Hematopoietic multipotent progenitor cell treated with erythropoietin and hydrocortisone succinate and interleukin-3 and kit ligand, for 15 days (in vitro differentiated cells): ENCODE data around the gene FFAR3.
"Not testable (repeated sequence)": the region's sequence is repeated elsewhere in the genome, so short reads cannot be mapped to it uniquely, and the experiment has no call there.

Experiments
- DNase-seq: peaks from one replicate; pipeline ENCODE4 v3.0.0-alpha.2; 2015; ENCODE audit warnings: low spot score

FFAR3 gene

GRCh38 chr19:35350591-35350990 lies 7.7 kb upstream of the FFAR3 start:
- DNase-seq, result no peak

- DNase-seq, result no peak
Observed at GRCh38 chr19:35351411-35352176, 6.7 kb upstream of the FFAR3 start.

DNA sequence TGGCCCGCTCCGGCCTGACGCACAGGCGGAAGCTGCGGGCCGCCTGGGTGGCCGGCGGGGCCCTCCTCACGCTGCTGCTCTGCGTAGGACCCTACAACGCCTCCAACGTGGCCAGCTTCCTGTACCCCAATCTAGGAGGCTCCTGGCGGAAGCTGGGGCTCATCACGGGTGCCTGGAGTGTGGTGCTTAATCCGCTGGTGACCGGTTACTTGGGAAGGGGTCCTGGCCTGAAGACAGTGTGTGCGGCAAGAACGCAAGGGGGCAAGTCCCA lies 6.1 kb upstream of the FFAR3 start:
- DNase-seq, result no peak

GRCh38 chr19:35352448-35353304 lies 5.6 kb upstream of the FFAR3 start:
- peak; percentile 46 for DNase-seq

DNA sequence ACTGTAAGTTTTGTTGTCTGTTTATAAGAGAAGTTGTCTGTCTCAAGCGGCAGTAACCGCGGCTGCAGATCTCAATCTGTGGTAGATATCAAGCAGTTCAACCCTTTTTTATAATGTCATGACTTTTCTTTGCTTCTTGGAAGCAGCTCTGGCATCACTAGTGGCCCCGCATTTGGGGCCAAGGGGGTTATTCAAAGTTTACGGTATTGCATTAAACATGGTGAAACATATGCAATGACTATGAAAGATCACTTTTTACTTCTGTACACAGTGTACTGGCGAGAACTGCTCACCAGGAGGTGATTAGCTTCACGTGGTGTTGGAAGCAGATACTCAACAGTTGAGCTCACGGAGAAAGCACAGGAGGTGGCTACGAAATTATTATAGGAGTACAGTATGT lies 4.6 kb upstream of the FFAR3 start:
- no peak for DNase-seq

GRCh38 chr19:35354898-35355297 lies 3.4 kb upstream of the FFAR3 start:
- DNase-seq, result no peak

DNA sequence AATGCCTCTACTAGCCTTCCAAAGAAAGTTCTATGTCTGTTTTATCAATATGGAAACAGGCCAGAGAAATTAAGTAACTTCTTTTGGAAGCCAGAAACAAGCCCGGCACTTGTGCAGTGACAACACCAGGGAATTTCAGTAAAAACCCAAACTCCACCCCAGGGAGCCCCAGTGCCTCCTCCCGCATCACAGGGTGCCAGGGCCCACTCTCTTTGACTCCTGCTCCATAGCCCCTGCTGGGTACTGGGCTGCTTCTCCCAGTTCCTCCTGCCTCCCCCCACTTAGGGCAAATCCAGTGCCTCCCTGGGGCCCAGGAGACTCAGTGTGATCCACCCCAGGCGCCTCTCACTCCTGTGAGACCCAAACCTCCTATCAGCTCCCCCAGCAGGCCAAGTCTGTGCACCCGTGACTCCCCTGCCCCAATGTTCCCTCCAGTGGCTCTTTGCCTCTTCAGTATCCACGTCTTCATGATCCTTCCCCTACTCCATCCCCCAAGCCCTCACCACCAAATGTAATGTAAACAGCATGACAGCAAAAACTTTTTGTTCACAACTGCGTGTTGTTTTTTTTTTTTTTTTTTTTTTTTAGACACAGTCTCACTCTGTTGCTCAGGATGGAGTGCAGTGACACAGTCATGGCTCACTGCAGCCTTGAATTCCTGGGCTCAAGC lies 2.3 kb upstream of the FFAR3 start:
- no peak for DNase-seq

DNA sequence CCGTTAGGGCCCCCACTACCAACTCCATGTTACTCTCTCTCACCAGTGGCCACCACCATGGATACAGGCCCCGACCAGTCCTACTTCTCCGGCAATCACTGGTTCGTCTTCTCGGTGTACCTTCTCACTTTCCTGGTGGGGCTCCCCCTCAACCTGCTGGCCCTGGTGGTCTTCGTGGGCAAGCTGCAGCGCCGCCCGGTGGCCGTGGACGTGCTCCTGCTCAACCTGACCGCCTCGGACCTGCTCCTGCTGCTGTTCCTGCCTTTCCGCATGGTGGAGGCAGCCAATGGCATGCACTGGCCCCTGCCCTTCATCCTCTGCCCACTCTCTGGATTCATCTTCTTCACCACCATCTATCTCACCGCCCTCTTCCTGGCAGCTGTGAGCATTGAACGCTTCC lies 574 bp downstream of the FFAR3 start:
- DNase-seq, result not testable (repeated sequence)

DNA sequence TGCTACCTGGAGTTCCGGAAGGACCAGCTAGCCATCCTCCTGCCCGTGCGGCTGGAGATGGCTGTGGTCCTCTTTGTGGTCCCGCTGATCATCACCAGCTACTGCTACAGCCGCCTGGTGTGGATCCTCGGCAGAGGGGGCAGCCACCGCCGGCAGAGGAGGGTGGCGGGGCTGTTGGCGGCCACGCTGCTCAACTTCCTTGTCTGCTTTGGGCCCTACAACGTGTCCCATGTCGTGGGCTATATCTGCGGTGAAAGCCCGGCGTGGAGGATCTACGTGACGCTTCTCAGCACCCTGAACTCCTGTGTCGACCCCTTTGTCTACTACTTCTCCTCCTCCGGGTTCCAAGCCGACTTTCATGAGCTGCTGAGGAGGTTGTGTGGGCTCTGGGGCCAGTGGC lies 1.1 kb downstream of the FFAR3 start:
- DNase-seq, result not testable (repeated sequence)

DNA sequence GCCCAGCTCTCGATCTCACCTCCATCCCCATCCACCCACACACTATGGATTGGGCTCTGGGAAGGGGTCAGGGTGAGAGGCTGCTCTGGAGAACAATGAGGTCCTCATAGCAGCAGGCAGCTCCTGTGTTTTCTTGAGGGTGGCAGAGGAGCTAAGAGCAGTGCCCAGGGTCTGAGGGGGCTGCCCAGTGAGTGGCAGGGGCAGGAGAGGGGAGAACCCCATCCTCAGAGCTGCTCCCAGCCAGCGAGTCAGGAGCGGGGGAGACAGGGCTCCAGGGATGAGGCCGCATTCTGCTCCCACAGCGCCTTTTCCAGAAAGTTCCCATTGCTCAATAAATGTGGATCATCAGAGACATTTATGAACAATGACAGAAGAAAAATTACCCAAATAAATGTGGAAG lies 1.8 kb downstream of the FFAR3 start:
- not testable (repeated sequence) for DNase-seq

- no peak for DNase-seq
Observed at GRCh38 chr19:35360880-35361420, 2.7 kb downstream of the FFAR3 start.

- no peak for DNase-seq
Observed at GRCh38 chr19:35362261-35363000, 4.2 kb downstream of the FFAR3 start.

- no peak for DNase-seq
Observed at GRCh38 chr19:35363001-35363590, 4.8 kb downstream of the FFAR3 start.

DNA sequence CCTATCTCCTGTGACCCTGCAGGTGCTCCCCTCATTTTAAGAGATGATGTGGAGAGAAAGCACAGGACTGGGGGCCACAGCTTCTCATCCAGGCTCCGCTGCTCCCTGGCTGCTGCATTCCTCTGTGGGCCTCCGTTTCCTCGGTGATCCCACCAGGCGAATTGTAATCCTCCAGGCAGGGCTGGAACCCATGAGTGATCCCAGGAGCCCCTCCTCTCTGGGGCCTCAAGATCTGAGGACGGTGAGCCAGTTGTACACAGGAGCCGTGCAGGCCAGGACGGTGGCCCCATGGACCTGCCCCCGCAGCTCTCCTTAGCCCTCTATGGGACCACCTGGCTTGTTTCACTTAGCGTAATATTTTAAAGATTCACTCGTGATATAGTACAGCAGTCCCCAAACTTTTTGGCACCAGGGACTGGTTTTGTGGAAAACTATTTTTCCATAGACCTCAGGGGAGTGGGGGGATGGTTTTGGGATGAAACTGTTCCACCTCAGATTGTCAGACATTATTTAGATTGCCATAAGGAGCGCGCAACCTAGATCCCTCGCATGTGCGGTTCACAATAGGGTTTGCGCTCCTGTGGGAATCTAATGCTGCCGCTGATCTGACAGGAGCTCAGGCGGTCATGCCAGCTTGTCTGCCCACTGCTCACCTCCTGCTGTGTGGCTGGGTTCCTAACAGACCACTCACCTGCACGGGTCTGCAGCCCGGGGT lies 5.6 kb downstream of the FFAR3 start:
- no peak for DNase-seq

DNA sequence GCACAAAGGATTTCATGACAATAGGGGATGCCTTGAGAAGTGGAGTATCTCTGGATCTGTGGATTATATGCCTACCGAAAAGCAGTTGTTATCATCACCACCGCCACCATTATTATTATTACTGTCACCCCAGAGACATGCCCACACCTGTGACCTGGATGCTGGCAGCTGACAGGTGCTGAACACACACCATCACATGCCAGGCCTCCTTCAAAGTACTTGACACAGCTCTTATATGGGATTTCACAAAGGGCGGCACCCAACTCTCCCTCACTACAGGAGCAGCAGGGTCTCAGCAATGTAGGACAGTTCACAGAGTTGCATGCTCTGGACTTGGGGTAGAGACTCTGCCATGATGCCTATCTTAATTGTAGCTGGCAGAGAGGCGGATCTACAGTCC lies 7.0 kb downstream of the FFAR3 start:
- DNase-seq, result no peak

DNA sequence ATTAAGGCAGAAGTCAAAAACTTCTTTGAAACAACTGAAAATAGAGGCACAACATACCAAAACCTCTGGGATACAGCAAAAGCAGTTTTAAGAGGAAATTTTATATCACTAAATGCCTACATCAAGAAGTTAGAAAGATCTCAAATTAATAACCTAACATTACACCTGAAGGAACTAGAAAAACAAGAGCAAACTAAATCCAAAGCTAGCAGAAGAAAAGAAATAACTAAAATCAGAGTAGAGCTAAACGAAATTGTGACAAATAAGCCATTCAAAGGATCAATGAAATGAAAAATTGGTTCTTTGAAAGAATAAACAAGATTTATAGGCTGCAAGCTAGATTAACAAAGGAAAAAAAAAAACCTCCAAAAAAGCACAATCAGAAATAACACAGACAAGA lies 10.1 kb downstream of the FFAR3 start:
- DNase-seq, result no peak

GRCh38 chr19:35369522-35369921 lies 11.3 kb downstream of the FFAR3 start:
- DNase-seq, result no peak

DNA sequence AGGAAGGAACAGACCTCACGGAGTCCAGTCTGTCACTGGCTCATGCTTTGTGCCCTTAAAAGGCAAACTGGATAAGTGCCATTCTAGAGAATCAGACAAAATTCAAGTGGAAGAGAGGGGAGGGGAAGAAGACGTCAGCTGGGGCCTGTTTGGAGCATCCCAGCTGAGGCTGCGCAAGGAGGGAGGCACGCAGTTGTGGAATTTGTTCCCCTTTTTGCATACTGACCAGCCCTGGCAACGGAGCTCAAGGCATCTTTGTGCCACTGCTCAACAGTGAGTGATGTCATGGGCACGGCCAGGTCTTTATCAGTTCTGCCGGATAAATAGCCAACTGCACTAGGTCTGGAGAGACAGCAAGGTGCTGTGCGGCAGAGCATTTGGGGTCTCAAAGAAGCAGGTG lies 12.5 kb downstream of the FFAR3 start, which contains the start of gene GPR42:
Gene GPR42 (plus strand): TSS at position 347 of the 400 bp plus-strand sequence. CDS start 292 bp downstream, outside the sequence.
- DNase-seq, result no peak

GRCh38 chr19:35373492-35373891 lies 15.2 kb downstream of the FFAR3 start:
- no peak for DNase-seq

DNA sequence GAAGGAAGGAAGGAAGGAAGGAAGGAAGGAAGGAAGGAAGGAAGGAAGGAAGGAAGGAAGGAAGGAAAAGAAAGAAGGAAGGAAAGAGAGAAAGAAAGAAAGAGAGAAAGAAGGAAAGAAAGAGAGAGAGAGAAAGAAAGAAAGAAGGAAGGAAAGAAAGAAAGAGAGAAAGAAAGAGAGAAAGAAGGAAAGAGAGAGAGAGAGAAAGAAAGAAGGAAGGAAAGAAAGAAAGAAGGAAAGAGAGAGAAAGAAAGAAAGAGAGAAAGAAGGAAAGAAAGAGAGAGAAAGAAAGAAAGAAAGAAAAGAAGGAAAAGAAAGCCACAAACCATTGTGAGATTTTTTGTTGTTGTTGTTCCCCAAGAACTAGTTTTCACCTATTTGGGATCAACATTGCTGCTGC lies 15.8 kb downstream of the FFAR3 start:
- DNase-seq, result not testable (repeated sequence)
